Fibroblast of lung (primary cell): Measurements from ENCODE around the gene SEMA4C. TPM values are rescaled to one million over a fixed set of nuclear protein-coding genes. Genes with fewer than 3 reads are reported as not detected.

Experiments used
- DNase-seq, 2 donors: peaks; one replicate each; pipeline versions ENCODE4 v3.0.0 to v3.0.0-alpha.2; 2010; ENCODE audit warnings: low read depth in 2 of 2
- H2AFZ ChIP-seq: 2 replicates; pipeline ENCODE4 v1.5.1; 2012; ENCODE audit warnings: low read length, control low read depth, inconsistent platforms
- H3K27ac ChIP-seq: 2 replicates; pipeline ENCODE4 v1.5.1; 2011; ENCODE audit warnings: low read length, control low read depth; ENCODE audit not compliant: insufficient read depth
- H3K27me3 ChIP-seq: 2 replicates; pipeline ENCODE4 v1.5.1; 2011; ENCODE audit warnings: mild to moderate bottlenecking, low read length; ENCODE audit not compliant: control insufficient read depth, insufficient read depth
- H3K36me3 ChIP-seq: 2 replicates; pipeline ENCODE4 v1.5.1; 2011; ENCODE audit warnings: low read length; ENCODE audit not compliant: control insufficient read depth, insufficient read depth
- H3K4me1 ChIP-seq: 2 replicates; pipeline ENCODE4 v1.5.1; 2011; ENCODE audit warnings: low read length; ENCODE audit not compliant: control insufficient read depth, insufficient read depth; ENCODE audit errors: extremely low read depth
- H3K4me2 ChIP-seq: 2 replicates; pipeline ENCODE4 v1.5.1; 2011; ENCODE audit warnings: low read length, control low read depth; ENCODE audit not compliant: insufficient read depth; ENCODE audit errors: extremely low read depth
- H3K4me3 ChIP-seq, 4 experiments: fragments of 200-600 bp in 1 of 4; sonication (generic) in 1 of 4; replicated peaks in 1 of 4; 2 replicates each; pipeline ENCODE4 v1.5.1; 2011 to 2016; ENCODE audit warnings: low read length in 4 of 4, low read depth in 3 of 4, mild to moderate bottlenecking in 3 of 4, control low read depth in 2 of 4, inconsistent platforms in 1 of 4, mixed read lengths in 1 of 4; ENCODE audit not compliant: insufficient read depth in 1 of 4; ENCODE audit errors: control extremely low read depth in 1 of 4
- H3K79me2 ChIP-seq: 2 replicates; pipeline ENCODE4 v1.5.1; 2012; ENCODE audit warnings: mild to moderate bottlenecking, low read length, inconsistent platforms; ENCODE audit not compliant: control insufficient read depth, insufficient read depth
- H3K9ac ChIP-seq: 2 replicates; pipeline ENCODE4 v1.5.1; 2011; ENCODE audit warnings: mild to moderate bottlenecking, low read length, control low read depth; ENCODE audit not compliant: insufficient read depth
- H3K9me3 ChIP-seq: 2 replicates; pipeline ENCODE4 v1.5.1; 2012; ENCODE audit warnings: low read depth, low read length; ENCODE audit not compliant: control insufficient read depth, insufficient read depth
- H4K20me1 ChIP-seq: 2 replicates; pipeline ENCODE4 v1.5.1; 2011; ENCODE audit warnings: low read length; ENCODE audit not compliant: control insufficient read depth, insufficient read depth; ENCODE audit errors: extremely low read depth
- CTCF ChIP-seq, 2 donors: IDR thresholded peaks in 1 of 2; conservative IDR thresholded peaks in 1 of 2; 1 replicate in 1 of 2; 2 replicates in 1 of 2; pipeline ENCODE4 v1.5.1; 2011 to 2012; ENCODE audit warnings: low read length in 2 of 2, control low read depth in 1 of 2, inconsistent platforms in 1 of 2, low read depth in 1 of 2, mild to moderate bottlenecking in 1 of 2
- EZH2 ChIP-seq: IDR thresholded peaks from 2 replicates; pipeline ENCODE4 v1.5.1; 2012; ENCODE audit warnings: low read length, control low read depth, mild to moderate bottlenecking; ENCODE audit errors: missing control alignments
- polyA plus RNA-seq, 2 donors: library from polyadenylated mRNA; depleted of rRNA in 1 of 2; stranded (reverse) in 1 of 2; unstranded in 1 of 2; fragments of >200 nt; gene quantifications; 2 replicates each; pipeline ENCODE4 v1.2.1, GENCODE V29; 2011 to 2012; ENCODE audit warnings: missing spikeins in 1 of 2
- total RNA-seq: library from RNA; depleted of rRNA; stranded (reverse); fragments of >200 nt; gene quantifications from 2 replicates; pipeline ENCODE4 v1.2.1, GENCODE V29; 2014

SEMA4C gene
- total and polyA plus RNA-seq, 2 donors (not counting 1 experiment from before 2014, with no cell fraction given) = 12.7 to 17.5 TPM

GRCh38 chr2:96859099-96859649 is 10.7 kb downstream of the SEMA4C start:
- Histone ChIP-seq H3K27ac (no peak overlapping the region), H3K9me3 (no peaks in the 10 kb centered on the region), H3K4me2 (no peak overlapping the region), H3K4me1 (peaks cover 9% of the 10 kb centered on the region), H3K27me3 (no peaks in the 10 kb centered on the region), H3K4me3 (peak overlapping the region in 1 of 4 experiments; percentile 84), H3K79me2 (peaks cover 6% of the 10 kb centered on the region), H3K36me3 (peaks cover 27% of the 10 kb centered on the region), H2AFZ (no peak overlapping the region), H3K9ac (no peak overlapping the region), H4K20me1 (no peaks in the 10 kb centered on the region)
- no peak for DNase-seq
- TF ChIP-seq CTCF (conservative IDR thresholded peaks at IDR 0.05 in 1 of 2, IDR thresholded peaks at IDR 0.05 in 1 of 2; ENCODE audit: low read depth in 1 of 2, low read length in 2 of 2) (no peak), EZH2 (no peak)

- Histone ChIP-seq H3K79me2 (peaks cover 6% of the 10 kb centered on the region), H3K27me3 (no peaks in the 10 kb centered on the region), H3K4me1 (peaks cover 9% of the 10 kb centered on the region), H3K9ac (peak within 1 kb of the TSS; percentile 70), H3K27ac (peak within 1 kb of the TSS; percentile 72), H3K4me3 (peak within 1 kb of the TSS; percentile 65 to 93 (median 84)), H3K4me2 (peak within 1 kb of the TSS; percentile 60), H4K20me1 (no peaks in the 10 kb centered on the region), H3K36me3 (peaks cover 23% of the 10 kb centered on the region), H3K9me3 (no peaks in the 10 kb centered on the region), H2AFZ (peak within 1 kb of the TSS; percentile 69)
- TF ChIP-seq EZH2 (no peak), CTCF (conservative IDR thresholded peaks at IDR 0.05 in 1 of 2, IDR thresholded peaks at IDR 0.05 in 1 of 2; ENCODE audit: low read depth in 1 of 2, low read length in 2 of 2) (peak; percentile 47 to 65)
- DNase-seq = peak; percentile 95 to 98
Measured at GRCh38 chr2:96857667-96858372, 12.1 kb downstream of the SEMA4C start, which contains the start of gene ANKRD39. Gene ANKRD39 (minus strand): TSS chr2:96858016. CDS start chr2:96857987, 29 bp downstream.

- no peaks in the 10 kb centered on the region for H3K9me3 ChIP-seq
- no peak for TF ChIP-seq EZH2
- no peak for TF ChIP-seq CTCF (conservative IDR thresholded peaks at IDR 0.05 in 1 of 2, IDR thresholded peaks at IDR 0.05 in 1 of 2; ENCODE audit: low read depth in 1 of 2, low read length in 2 of 2)
- H3K27me3 ChIP-seq = no peaks in the 10 kb centered on the region
- H3K9ac ChIP-seq = peak overlapping the region; percentile 70
- peak overlapping the region; percentile 72 for H3K27ac ChIP-seq
- peak overlapping the region; percentile 65 to 93 (median 84) for H3K4me3 ChIP-seq
- H3K4me2 ChIP-seq = peak overlapping the region; percentile 60
- DNase-seq = peak in 1 of 2 donors; percentile 25
- peaks cover 22% of the 10 kb centered on the region for H3K36me3 ChIP-seq
- peaks cover 9% of the 10 kb centered on the region for H3K4me1 ChIP-seq
- peak overlapping the region; percentile 69 for H2AFZ ChIP-seq
- H4K20me1 ChIP-seq = no peaks in the 10 kb centered on the region
- peaks cover 6% of the 10 kb centered on the region for H3K79me2 ChIP-seq
Measured at GRCh38 chr2:96856776-96857666, 12.9 kb downstream of the SEMA4C start.
